ENCODE measurements around the gene ECHDC3. TPM values are rescaled to one million over a fixed set of nuclear protein-coding genes. Genes with fewer than 3 reads are reported as not detected.

Gene ECHDC3
- total and polyA plus RNA-seq, 4 donors: 14.2 to 48.3 (median 31.4) TPM

- H3K27me3 ChIP-seq (ENCODE audit: control insufficient read depth in 3 of 3, insufficient read depth in 3 of 3, low read length in 2 of 3): no peaks in the 10 kb centered on the region
- WGBS, 2 donors: 80 to 82% methylated on average over 9 of the region's 9 CpGs
- TF ChIP-seq CTCF (IDR thresholded peaks at IDR 0.05; ENCODE audit: control extremely low read depth, extremely low read depth): no peak
- peaks cover 0 to 2% (median 0%) of the 10 kb centered on the region in 4 donors for H3K9me3 ChIP-seq (ENCODE audit: control insufficient read depth in 4 of 4, insufficient read depth in 3 of 4, low read length in 3 of 4)
- peak overlapping the region in 1 of 2 donors; percentile 11 for H3K9ac ChIP-seq (ENCODE audit: insufficient read depth in 1 of 2, low read length in 2 of 2)
- no peak for ATAC-seq (ENCODE audit: insufficient read depth, low FRiP score)
- peaks cover 0 to 13% (median 0%) of the 10 kb centered on the region in 5 donors for H3K4me1 ChIP-seq (ENCODE audit: control insufficient read depth in 5 of 5, insufficient read depth in 5 of 5, low read length in 5 of 5)
- DNase-seq: no peak
- peaks cover 0 to 5% (median 3%) of the 10 kb centered on the region in 4 donors for H3K36me3 ChIP-seq (ENCODE audit: control insufficient read depth in 4 of 4, insufficient read depth in 4 of 4, low read length in 4 of 4)
- H3K27ac ChIP-seq (ENCODE audit: low read depth in 1 of 2, low read length in 1 of 2): peak overlapping the region; percentile 94 to 97
- no peak overlapping the region for H3K4me3 ChIP-seq
Measured at GRCh38 chr10:11743461-11744338, 1.5 kb downstream of the ECHDC3 start.

- Histone ChIP-seq H3K27me3 (ENCODE audit: control insufficient read depth in 3 of 3, insufficient read depth in 3 of 3, low read length in 2 of 3) (no peaks in the 10 kb centered on the region), H3K27ac (ENCODE audit: low read depth in 1 of 2, low read length in 1 of 2) (no peak overlapping the region), H3K9ac (ENCODE audit: insufficient read depth in 1 of 2, low read length in 2 of 2) (no peak overlapping the region), H3K36me3 (ENCODE audit: control insufficient read depth in 4 of 4, insufficient read depth in 4 of 4, low read length in 4 of 4) (peaks cover 0 to 9% (median 5%) of the 10 kb centered on the region in 4 donors), H3K9me3 (ENCODE audit: control insufficient read depth in 4 of 4, insufficient read depth in 3 of 4, low read length in 3 of 4) (peaks cover 0 to 2% (median 0%) of the 10 kb centered on the region in 4 donors), H3K4me3 (no peak overlapping the region), H3K4me1 (ENCODE audit: control insufficient read depth in 5 of 5, insufficient read depth in 5 of 5, low read length in 5 of 5) (peaks cover 0 to 13% (median 0%) of the 10 kb centered on the region in 5 donors)
- no peak for TF ChIP-seq CTCF (IDR thresholded peaks at IDR 0.05; ENCODE audit: control extremely low read depth, extremely low read depth)
- ATAC-seq (ENCODE audit: insufficient read depth, low FRiP score) (no peak), DNase-seq (no peak)
- WGBS, 2 donors: 79 to 81% methylated on average over 6 of the region's 6 CpGs
Measured at GRCh38 chr10:11745045-11745444, 2.9 kb downstream of the ECHDC3 start.

- no peak overlapping the region for H3K9ac ChIP-seq (ENCODE audit: insufficient read depth in 1 of 2, low read length in 2 of 2)
- 34 to 44% methylated on average over 13 of the region's 13 CpGs for WGBS, 2 donors
Measured at GRCh38 chr10:11746883-11747539, 4.8 kb downstream of the ECHDC3 start.

More at GRCh38 chr10:11746883-11747539, 4.8 kb downstream of the ECHDC3 start:
- peaks cover 0 to 16% (median 7%) of the 10 kb centered on the region in 4 donors for H3K36me3 ChIP-seq (ENCODE audit: control insufficient read depth in 4 of 4, insufficient read depth in 4 of 4, low read length in 4 of 4)
- no peak for ATAC-seq (ENCODE audit: insufficient read depth, low FRiP score)
- H3K9me3 ChIP-seq (ENCODE audit: control insufficient read depth in 4 of 4, insufficient read depth in 3 of 4, low read length in 3 of 4): peaks cover 0 to 2% (median 0%) of the 10 kb centered on the region in 4 donors
- H3K27me3 ChIP-seq (ENCODE audit: control insufficient read depth in 3 of 3, insufficient read depth in 3 of 3, low read length in 2 of 3): no peaks in the 10 kb centered on the region
- no peak for TF ChIP-seq CTCF (IDR thresholded peaks at IDR 0.05; ENCODE audit: control extremely low read depth, extremely low read depth)
- DNase-seq: peak in 2 of 3 donors; percentile 16 to 23
- H3K27ac ChIP-seq (ENCODE audit: low read depth in 1 of 2, low read length in 1 of 2): peak overlapping the region; percentile 52 to 83
- no peak overlapping the region for H3K4me3 ChIP-seq
- H3K4me1 ChIP-seq (ENCODE audit: control insufficient read depth in 5 of 5, insufficient read depth in 5 of 5, low read length in 5 of 5): peaks cover 0 to 9% (median 0%) of the 10 kb centered on the region in 5 donors
